Astrocyte (in vitro differentiated cells and primary cell): ENCODE data around the gene PLLP. TPM values are rescaled to one million over a fixed set of nuclear protein-coding genes. Genes with fewer than 3 reads are reported as not detected.

ENCODE experiments used
- DNase-seq: peaks from one replicate; pipeline ENCODE4 v3.0.0-alpha.2; 2010; ENCODE audit warnings: low read depth
- FAIRE-seq: peaks from 2 replicates; lab custom pipeline; 2011; peaks lifted over from hg19 to GRCh38; lab: Jason Lieb, UNC
- H2AFZ ChIP-seq: 2 replicates; pipeline ENCODE4 v1.6.0; 2012; ENCODE audit warnings: low read depth, low read length, inconsistent platforms
- H3K27ac ChIP-seq: 2 replicates; pipeline ENCODE4 v1.5.1; 2011; ENCODE audit warnings: low read depth, low read length, inconsistent platforms
- H3K27me3 ChIP-seq: 2 replicates; pipeline ENCODE4 v1.6.0; 2011; ENCODE audit warnings: low read length, inconsistent platforms; ENCODE audit not compliant: insufficient read depth
- H3K36me3 ChIP-seq: 2 replicates; pipeline ENCODE4 v1.5.1; 2011; ENCODE audit warnings: low read length, inconsistent platforms; ENCODE audit not compliant: insufficient read depth
- H3K4me1 ChIP-seq: 2 replicates; pipeline ENCODE4 v1.5.1; 2011; ENCODE audit warnings: low read length, inconsistent platforms; ENCODE audit not compliant: insufficient read depth
- H3K4me2 ChIP-seq: 2 replicates; pipeline ENCODE4 v1.6.0; 2012; ENCODE audit warnings: low read length, inconsistent platforms
- H3K4me3 ChIP-seq: 2 replicates; pipeline ENCODE4 v1.5.1; 2011; ENCODE audit warnings: low read depth, mild to moderate bottlenecking, low read length, inconsistent platforms; ENCODE audit not compliant: insufficient read depth
- H3K79me2 ChIP-seq: 2 replicates; pipeline ENCODE4 v1.6.0; 2012; ENCODE audit warnings: mild to moderate bottlenecking, low read length, inconsistent platforms; ENCODE audit not compliant: insufficient read depth
- H3K9ac ChIP-seq: 2 replicates; pipeline ENCODE4 v1.6.0; 2012; ENCODE audit warnings: mild to moderate bottlenecking, low read length, inconsistent platforms
- H3K9me3 ChIP-seq: 2 replicates; pipeline ENCODE4 v1.5.1; 2012; ENCODE audit warnings: low read depth, mild to moderate bottlenecking, low read length, inconsistent platforms; ENCODE audit not compliant: insufficient read depth
- H4K20me1 ChIP-seq: 2 replicates; pipeline ENCODE4 v1.6.0; 2012; ENCODE audit warnings: low read length, inconsistent platforms; ENCODE audit not compliant: insufficient read depth
- H3K27ac Mint-ChIP-seq: one replicate; pipeline ENCODE4 v1.8.0; 2021; ENCODE audit warnings: mild to moderate bottlenecking, mixed read lengths; ENCODE audit not compliant: unreplicated experiment
- H3K27me3 Mint-ChIP-seq: one replicate; pipeline ENCODE4 v1.8.0; 2021; ENCODE audit warnings: low read depth, mixed read lengths; ENCODE audit not compliant: unreplicated experiment
- H3K36me3 Mint-ChIP-seq: one replicate; pipeline ENCODE4 v1.8.0; 2021; ENCODE audit warnings: low read depth, mixed read lengths; ENCODE audit not compliant: unreplicated experiment
- H3K4me1 Mint-ChIP-seq: one replicate; pipeline ENCODE4 v1.8.0; 2021; ENCODE audit warnings: low read depth, mixed read lengths; ENCODE audit not compliant: unreplicated experiment
- H3K4me3 Mint-ChIP-seq: one replicate; pipeline ENCODE4 v1.8.0; 2021; ENCODE audit warnings: mild to moderate bottlenecking, moderate library complexity, mixed read lengths; ENCODE audit not compliant: unreplicated experiment
- H3K9me3 Mint-ChIP-seq: one replicate; pipeline ENCODE4 v1.8.0; 2021; ENCODE audit warnings: mild to moderate bottlenecking, mixed read lengths; ENCODE audit not compliant: unreplicated experiment
- CTCF ChIP-seq: IDR thresholded peaks from 2 replicates; pipeline ENCODE4 v1.5.1; 2011; ENCODE audit warnings: low read depth, mild to moderate bottlenecking, inconsistent platforms, low read length, moderate library complexity; ENCODE audit not compliant: insufficient read depth
- EZH2 ChIP-seq: IDR thresholded peaks from 2 replicates; pipeline ENCODE4 v1.6.1; 2012; ENCODE audit warnings: mild to moderate bottlenecking, low read length, inconsistent platforms; ENCODE audit not compliant: insufficient read depth
- total RNA-seq: library from RNA; stranded (reverse); gene quantifications from 2 replicates; pipeline ENCODE4 v1.2.1, GENCODE V29; 2021

PLLP gene
- total RNA-seq, 1 donor from 2014 or later = 0.93 TPM

- Mint-ChIP-seq H3K27me3 (peaks cover 3% of the 10 kb centered on the region), H3K27ac (no peak overlapping the region), H3K9me3 (no peaks in the 10 kb centered on the region), H3K4me3 (no peak overlapping the region), H3K36me3 (no peaks in the 10 kb centered on the region), H3K4me1 (peaks cover 15% of the 10 kb centered on the region)
- Histone ChIP-seq H4K20me1 (no peaks in the 10 kb centered on the region), H2AFZ (no peak overlapping the region), H3K4me2 (no peak overlapping the region), H3K36me3 (no peaks in the 10 kb centered on the region), H3K4me1 (peaks cover 5% of the 10 kb centered on the region), H3K27ac (no peak overlapping the region), H3K9me3 (no peaks in the 10 kb centered on the region), H3K4me3 (no peak overlapping the region), H3K9ac (no peak overlapping the region), H3K79me2 (no peaks in the 10 kb centered on the region), H3K27me3 (no peaks in the 10 kb centered on the region)
- TF ChIP-seq EZH2 (no peak), CTCF (no peak)
- DNase-seq (no peak), FAIRE-seq (no peak)
These were observed 13.5 kb downstream of the PLLP start for GRCh38 chr16:57271063-57271345.

GRCh38 chr16:57270221-57271062 lies 14.0 kb downstream of the PLLP start:
- no peaks in the 10 kb centered on the region for H3K27me3 ChIP-seq
- no peak overlapping the region for H2AFZ ChIP-seq

More at GRCh38 chr16:57270221-57271062, 14.0 kb downstream of the PLLP start:
- Histone ChIP-seq H4K20me1 (no peaks in the 10 kb centered on the region), H3K36me3 (no peaks in the 10 kb centered on the region), H3K4me1 (peaks cover 5% of the 10 kb centered on the region), H3K9me3 (no peaks in the 10 kb centered on the region), H3K9ac (no peak overlapping the region), H3K27ac (no peak overlapping the region), H3K79me2 (no peaks in the 10 kb centered on the region), H3K4me3 (no peak overlapping the region), H3K4me2 (no peak overlapping the region)
- no peaks in the 10 kb centered on the region for H3K9me3 Mint-ChIP-seq
- no peak overlapping the region for H3K27ac Mint-ChIP-seq
- TF ChIP-seq EZH2 (no peak), CTCF (no peak)
- H3K27me3 Mint-ChIP-seq = peaks cover 3% of the 10 kb centered on the region
- no peak overlapping the region for H3K4me3 Mint-ChIP-seq
- no peaks in the 10 kb centered on the region for H3K36me3 Mint-ChIP-seq
- FAIRE-seq (no peak), DNase-seq (no peak)
- H3K4me1 Mint-ChIP-seq = peaks cover 14% of the 10 kb centered on the region
